Osteocyte (in vitro differentiated cells): Measurements from ENCODE around the gene TRIM46. TPM values are rescaled to one million over a fixed set of nuclear protein-coding genes. Genes with fewer than 3 reads are reported as not detected.

ENCODE experiments used
- DNase-seq: peaks from one replicate; pipeline ENCODE4 v3.0.0; 2021; ENCODE audit warnings: mixed read lengths; ENCODE audit not compliant: unreplicated experiment; ENCODE audit errors: extremely low spot score
- H3K27ac Mint-ChIP-seq: one replicate; pipeline ENCODE4 v1.8.0; 2021; ENCODE audit warnings: mild to moderate bottlenecking, mixed read lengths; ENCODE audit not compliant: unreplicated experiment
- H3K27me3 Mint-ChIP-seq: one replicate; pipeline ENCODE4 v1.8.0; 2021; ENCODE audit warnings: mixed read lengths; ENCODE audit not compliant: unreplicated experiment
- H3K36me3 Mint-ChIP-seq: one replicate; pipeline ENCODE4 v1.8.0; 2021; ENCODE audit warnings: mixed read lengths; ENCODE audit not compliant: unreplicated experiment
- H3K4me1 Mint-ChIP-seq: one replicate; pipeline ENCODE4 v1.8.0; 2021; ENCODE audit warnings: mixed read lengths; ENCODE audit not compliant: unreplicated experiment
- H3K4me3 Mint-ChIP-seq: one replicate; pipeline ENCODE4 v1.8.0; 2021; ENCODE audit warnings: mild to moderate bottlenecking, moderate library complexity, mixed read lengths; ENCODE audit not compliant: unreplicated experiment
- H3K9me3 Mint-ChIP-seq: one replicate; pipeline ENCODE4 v1.8.0; 2021; ENCODE audit warnings: mixed read lengths; ENCODE audit not compliant: unreplicated experiment
- CTCF ChIP-seq: fragments of 200-600 bp; sonication (generic); IDR thresholded peaks from 2 replicates; pipeline ENCODE4 v1.5.0; 2021; ENCODE audit warnings: antibody characterized with exemption, mild to moderate bottlenecking, moderate library complexity
- total RNA-seq: library from RNA; stranded (reverse); gene quantifications from 2 replicates; pipeline ENCODE4 v1.2.1, GENCODE V29; 2021

TRIM46 gene
- total RNA-seq, 1 donor from 2014 or later: 7.7 TPM

DNA sequence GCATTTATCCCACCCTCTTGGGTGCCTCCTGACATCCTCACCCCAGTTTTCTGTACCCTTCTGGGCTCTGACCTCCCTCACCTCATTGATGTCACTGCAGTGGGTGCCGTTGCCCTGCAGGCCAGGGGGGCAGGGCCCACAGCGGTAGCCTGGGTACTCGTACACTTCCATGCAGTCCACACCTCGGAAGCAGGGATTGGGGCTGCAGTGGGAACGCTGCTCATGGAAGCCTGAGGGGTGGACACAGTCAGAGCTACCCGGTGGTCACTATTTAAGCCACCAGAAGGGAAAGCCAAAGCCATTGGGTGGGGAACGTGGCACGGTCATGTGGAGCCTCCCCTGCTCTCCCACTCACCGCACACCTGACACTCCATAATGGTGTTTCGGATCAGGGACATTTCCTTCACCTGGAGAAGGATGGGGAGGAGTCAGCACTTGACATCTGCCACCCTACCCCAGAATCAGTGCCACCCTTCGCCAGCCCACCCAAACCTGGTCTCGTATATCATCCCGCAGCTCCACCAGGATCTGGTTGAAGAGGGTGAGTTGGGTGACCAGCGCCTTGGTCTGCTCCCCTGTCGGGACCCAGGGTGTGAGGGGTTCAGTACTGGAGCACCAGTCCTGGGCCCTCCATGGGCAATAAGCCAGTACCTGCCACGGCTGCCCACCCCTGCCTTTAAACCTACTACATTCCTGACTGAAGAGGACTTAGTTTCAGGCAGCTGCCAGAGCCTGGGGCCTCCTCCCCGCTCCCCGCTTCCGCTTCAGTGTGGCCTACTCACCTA lies 29.3 kb downstream of the TRIM46 start:
- Mint-ChIP-seq H3K27ac (no peak overlapping the region), H3K36me3 (peaks cover 5% of the 10 kb centered on the region), H3K9me3 (no peaks in the 10 kb centered on the region), H3K4me1 (peaks cover 14% of the 10 kb centered on the region), H3K27me3 (no peaks in the 10 kb centered on the region), H3K4me3 (no peak overlapping the region)
- no peak for DNase-seq
- TF ChIP-seq CTCF: no peak

GRCh38 chr1:155205035-155205434 lies 31.4 kb downstream of the TRIM46 start:
- Mint-ChIP-seq H3K4me1 (peaks cover 27% of the 10 kb centered on the region), H3K36me3 (peaks cover 2% of the 10 kb centered on the region), H3K9me3 (no peaks in the 10 kb centered on the region), H3K27ac (no peak overlapping the region), H3K4me3 (no peak overlapping the region), H3K27me3 (no peaks in the 10 kb centered on the region)
- TF ChIP-seq CTCF: no peak
- DNase-seq: no peak

DNA sequence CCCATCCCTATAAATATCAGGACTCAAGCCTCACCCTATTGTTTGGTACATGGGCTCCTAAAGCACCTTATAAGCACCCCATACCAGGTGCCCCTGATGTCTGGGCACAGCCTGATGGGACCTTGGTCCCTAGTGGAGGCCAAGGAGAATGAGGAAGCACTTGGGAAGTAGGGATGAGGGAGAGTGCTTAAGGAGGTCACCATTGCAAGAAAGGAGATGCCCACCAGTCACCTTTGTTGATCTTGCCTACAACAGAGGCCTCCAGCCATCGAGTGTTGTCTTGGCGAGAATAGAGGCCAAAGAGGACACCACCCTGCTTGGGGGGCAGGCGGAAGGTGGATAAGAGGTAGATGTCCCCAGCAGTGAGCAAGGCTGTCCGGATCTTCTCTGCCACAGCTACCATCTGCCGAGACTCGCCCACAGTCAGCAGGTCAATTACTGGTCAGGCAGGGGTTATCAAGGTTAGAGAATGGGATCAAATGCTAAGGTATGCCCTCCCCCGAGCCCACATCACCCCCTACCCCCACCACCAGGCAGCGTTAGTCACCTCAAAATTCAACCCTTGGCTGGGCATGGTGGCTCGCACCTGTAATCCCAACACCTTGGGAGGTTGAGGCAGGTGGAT lies 32.4 kb downstream of the TRIM46 start:
- Mint-ChIP-seq H3K27me3 (no peaks in the 10 kb centered on the region), H3K27ac (no peak overlapping the region), H3K9me3 (no peaks in the 10 kb centered on the region), H3K4me3 (no peak overlapping the region), H3K36me3 (peaks cover 2% of the 10 kb centered on the region), H3K4me1 (peaks cover 28% of the 10 kb centered on the region)
- TF ChIP-seq CTCF: no peak
- DNase-seq: no peak

DNA sequence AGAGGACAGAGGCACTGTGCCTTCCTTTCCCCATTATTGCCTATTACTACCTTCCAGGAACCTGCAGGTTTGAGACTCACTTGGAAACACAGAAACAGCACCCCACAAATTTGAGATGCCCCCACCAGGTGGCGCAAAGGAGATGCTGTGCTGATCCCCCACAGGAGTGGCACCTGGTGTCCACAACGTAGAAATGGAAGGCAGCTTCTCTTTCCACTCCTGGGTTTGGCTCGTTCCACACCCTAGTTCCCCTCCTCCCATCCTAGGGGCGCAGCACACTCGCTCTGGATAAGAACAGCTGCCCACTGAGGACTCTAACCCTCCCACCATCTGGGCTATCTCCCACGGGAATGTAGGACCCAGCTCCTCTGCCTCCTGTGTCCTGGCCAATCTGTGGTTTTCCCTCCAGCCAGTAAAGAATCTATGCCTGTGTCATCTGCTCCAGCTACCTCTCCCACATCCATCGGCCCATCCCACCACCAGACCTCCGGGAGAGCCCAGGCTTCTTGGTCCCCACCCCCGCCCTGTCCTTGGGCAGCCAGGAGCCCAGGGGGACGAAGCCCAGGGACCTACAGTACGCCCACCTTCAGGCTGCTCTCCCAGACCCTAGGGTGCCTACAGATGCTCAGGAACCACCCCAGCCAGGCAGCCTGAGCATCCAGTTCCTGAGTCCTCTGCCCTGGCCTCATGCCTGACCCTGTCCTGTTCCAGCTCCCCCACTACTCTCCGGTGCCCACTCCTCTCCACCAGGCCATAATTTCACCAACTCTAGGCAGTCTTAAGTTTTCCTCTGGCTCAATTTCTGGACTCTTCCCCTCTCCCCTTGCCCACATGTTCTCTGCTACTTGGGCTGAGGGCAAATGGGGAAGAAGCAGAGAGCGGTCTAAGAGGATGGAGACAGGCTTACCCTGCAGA lies 33.5 kb downstream of the TRIM46 start:
- Mint-ChIP-seq H3K9me3 (no peaks in the 10 kb centered on the region), H3K27me3 (no peaks in the 10 kb centered on the region), H3K4me1 (peaks cover 28% of the 10 kb centered on the region), H3K36me3 (peaks cover 2% of the 10 kb centered on the region), H3K27ac (peak overlapping the region; percentile 100), H3K4me3 (peak overlapping the region; percentile 83)
- DNase-seq: peak; percentile 93
- peak; percentile 85 for TF ChIP-seq CTCF
